SW 1271 (cell line): ENCODE measurements around the gene ZNF546.
"Not testable (repeated sequence)": the region's sequence is repeated elsewhere in the genome, so short reads cannot be mapped to it uniquely, and the experiment has no call there.

Source experiments
- DNase-seq, 2 experiments: peaks; one replicate each; lab custom pipeline; 2025; lab: John Stamatoyannopoulos, UW

ZNF546 gene

DNA sequence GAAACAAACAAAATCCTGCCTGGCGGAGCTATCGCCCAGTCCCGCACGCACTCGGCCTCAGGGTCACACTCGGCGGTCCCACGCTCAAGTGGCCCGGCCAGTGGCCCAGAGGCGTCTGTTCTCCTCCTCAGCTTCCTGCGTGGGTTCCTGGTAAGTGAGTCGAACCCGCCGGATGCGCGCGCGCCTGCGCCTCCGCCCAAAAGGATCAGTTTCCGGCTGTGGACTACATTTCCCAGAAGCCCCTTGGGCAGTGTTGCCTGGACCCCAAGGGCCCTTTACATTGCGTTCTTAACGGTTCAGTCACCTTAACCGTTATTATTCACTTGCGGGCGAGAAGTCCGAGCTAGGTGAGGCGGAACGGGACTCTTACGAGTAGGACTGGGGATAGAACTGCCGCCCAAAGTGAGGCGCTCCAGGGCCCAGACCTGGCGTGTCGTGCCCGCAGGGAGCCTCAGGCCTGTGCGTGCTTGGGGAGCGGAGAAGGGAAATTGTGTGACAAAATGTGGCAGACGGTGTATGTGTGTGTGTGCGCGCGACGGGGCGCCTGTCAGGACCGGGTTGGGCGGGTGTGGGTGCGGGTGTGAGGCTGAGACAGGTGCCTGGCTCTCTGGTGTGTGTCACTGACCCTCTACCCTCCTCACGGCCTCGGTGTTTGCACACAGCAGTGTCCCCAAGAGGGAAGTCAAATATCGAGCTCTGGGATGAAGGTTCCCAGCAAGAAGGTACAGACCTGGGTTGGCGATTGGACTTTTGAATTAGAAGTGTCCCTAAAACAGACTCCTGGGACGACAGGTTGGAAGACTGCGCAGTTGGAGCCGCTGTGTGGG lies at the start of gene ZNF546:
Gene ZNF546, plus strand, starts transcription at position 250 of the 827 bp plus-strand sequence. CDS start 1,267 bp downstream, outside the sequence.
- peak; percentile 72 to 82 for DNase-seq

DNA sequence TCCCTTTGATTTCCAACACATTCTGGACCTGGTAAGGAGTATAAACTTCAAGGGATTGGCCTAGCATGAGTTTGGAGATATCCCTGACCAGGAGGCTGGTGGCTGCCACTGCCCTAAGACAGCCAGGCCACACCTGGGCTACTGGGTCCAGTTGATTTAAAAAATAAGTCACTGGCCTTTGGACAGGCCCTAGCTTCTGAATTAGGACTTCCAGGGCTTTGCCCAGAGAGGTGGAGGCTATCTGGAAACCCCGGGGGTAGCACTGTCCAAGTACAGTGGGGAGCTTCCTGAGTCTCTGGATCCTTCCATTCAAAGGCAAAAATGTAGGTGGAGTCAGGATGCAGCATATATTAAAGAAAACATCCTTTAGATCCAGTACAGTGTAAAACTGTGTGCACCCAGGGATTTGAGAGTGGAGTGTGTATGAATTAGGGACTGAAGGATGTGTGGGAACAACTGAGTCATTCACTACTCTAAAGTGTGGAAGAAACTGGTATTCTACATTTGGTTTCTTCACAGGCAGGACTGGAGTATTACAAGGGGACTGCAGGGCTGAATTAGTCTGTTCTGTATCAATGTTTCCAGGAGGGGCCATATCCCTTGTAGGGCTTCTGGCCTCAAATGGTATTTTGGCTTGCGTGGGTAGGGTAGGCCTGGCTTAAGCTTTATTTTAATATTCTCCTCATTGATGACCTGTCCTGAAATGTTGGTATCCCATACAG lies 47.7 kb upstream of the ZNF546 start:
- DNase-seq, result no peak

DNA sequence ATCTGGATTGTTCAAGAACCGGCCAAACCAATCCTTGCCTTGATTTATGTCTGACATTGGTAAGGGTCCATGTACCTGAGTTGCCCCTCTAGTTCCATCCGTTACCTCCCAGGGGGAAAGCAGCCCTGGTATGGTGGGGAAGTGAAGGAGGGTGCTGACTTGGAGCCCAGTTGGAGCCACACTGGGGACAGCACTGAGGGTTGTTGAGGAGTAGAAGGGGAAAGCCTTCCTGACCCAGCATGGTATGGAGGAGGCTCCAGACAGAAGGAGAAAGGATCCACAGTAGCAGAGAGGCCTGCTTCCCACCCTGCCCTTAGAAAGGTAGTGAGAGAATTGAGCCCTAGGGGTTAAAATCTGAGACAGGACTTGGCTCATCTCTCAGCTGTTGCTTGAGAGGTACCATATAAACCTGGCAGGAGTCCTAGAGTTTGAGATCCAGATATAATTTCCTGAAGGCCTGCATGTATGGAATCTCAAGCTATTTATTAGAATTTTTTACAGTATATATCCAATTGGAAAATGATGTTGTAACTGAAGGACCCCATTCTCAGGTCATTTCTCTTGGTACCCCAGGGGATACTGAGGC lies 45.7 kb upstream of the ZNF546 start:
- DNase-seq, result no peak

DNA sequence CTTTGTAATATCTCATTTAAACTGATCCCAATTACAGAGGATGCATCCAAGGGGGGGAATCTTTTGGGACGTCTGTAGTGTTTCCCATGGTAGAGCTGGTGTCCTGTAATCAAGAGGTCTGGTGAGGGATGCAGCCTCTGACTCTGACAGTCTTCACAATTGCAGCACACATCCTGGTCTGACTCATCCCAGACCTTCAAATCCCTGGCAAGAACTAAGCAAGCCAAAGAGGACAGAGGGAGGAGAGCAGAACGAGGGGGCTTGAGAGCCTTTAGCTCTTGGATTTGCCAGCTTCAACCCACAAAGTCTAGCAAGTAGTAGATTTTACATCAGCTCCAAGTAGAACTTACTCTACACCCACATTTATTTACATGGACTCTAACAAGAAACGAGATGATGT lies 45.2 kb upstream of the ZNF546 start:
- DNase-seq, result no peak

DNA sequence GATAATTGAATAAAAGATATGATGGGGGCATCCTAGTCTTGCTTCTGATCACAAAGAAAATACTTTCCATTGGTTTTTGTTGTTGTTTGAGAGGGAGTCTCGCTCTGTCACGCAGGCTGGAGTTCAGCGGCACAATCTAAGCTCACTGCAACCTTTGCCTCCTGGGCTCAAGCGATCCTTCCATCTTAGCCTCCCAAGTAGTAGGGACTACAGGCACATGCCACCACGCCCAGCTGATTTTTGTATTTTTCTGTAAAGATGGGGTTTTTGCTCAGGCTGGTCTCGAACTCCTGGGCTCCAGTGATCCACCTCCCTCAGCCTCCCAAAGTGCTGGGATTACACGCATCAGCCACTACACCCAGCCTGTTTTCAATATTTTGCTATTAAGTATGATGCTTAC lies 42.9 kb upstream of the ZNF546 start:
- no peak for DNase-seq

DNA sequence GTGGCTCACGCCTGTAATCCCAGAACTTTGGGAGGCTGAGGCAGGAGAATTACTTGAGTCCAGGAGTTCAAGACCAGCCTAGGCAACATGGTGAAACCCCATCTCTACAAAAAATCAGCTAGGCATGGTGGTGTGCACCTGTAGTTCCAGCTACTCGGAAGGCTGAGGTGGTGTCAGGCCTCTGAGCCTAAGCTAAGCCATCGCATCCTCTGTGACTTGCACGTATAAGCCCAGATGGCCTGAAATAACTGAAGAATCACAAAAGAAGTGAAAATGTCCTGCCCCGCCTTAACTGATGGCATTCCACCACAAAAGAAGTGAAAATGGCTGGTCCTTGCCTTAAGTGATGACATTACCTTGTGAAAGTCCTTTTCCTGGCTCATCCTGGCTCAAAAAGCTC lies 39.0 kb upstream of the ZNF546 start:
- DNase-seq, result not testable (repeated sequence)

DNA sequence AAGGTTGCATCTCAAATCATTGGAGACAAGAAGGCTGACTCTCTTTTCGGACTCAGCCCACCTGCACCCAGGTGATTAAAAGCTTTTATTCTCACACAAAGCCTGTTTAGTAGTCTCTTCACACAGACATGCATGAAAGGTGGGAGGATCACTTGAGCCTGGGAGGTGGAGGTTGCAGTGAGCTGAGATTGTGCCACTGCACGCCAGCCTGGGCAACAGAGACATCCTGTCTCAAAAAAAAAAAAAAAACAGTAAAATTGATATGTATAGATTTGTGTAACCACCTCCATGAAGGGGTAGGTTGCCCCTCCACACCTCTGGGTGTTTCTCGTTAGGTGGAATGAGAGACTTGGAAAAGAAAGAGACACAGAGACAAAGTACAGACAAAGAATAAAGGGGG lies 37.9 kb upstream of the ZNF546 start:
- not testable (repeated sequence) for DNase-seq

DNA sequence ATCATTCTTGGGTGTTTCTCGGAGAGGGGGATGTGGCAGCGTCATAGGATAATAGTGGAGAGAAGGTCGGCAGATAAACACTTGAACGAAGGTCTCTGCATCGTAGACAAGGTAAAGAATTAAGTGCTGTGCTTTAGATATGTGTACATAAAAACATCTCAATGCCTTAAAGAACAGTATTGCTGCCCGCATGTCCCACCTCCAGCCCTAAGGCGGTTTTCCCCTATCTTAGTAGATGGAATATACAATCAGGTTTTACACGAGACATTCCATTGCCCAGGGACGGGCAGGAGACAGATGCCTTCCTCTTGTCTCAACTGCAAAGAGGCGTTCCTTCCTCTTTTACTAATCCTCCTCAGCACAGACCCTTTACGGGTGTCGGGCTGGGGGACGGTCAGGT lies 37.5 kb upstream of the ZNF546 start:
- not testable (repeated sequence) for DNase-seq

DNA sequence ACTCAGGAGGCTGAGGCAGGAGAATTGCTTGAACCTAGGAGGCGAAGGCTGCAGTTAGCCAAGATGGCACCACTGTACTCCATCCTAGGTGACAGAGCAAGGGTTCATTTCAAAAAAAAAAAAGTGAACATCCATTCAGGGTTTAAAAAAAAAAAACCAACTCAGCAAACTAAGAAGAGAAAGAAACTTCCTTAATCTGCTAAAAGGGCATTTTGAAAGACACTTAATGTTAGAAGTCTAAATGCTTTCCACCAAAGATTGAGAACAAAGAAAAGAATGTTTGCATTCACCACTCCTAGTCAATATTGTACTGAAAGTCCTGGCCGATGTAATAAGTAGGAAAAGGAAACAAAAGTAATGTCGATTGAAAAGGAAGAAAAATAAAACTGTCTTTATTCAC lies 33.0 kb upstream of the ZNF546 start:
- no peak for DNase-seq

DNA sequence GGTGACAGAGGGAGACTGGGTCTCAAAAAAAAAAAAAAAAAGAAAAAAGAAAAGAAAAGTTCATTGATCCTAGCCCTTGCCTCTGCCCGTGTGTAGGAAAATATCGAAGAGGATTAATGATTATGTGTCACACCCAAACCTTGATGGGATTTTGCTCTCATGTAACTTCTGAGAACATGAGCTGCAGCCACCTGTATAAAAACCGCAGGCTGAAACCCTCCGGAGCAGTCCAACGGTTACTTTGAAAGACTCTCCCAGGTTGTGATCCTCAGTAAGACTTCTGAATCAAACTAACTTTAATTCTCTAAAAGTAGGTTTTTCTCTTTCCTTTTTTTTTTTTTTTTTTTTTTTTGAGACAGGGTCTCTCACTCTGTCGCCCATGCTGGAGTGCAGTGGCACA lies 30.2 kb upstream of the ZNF546 start:
- DNase-seq, result no peak

DNA sequence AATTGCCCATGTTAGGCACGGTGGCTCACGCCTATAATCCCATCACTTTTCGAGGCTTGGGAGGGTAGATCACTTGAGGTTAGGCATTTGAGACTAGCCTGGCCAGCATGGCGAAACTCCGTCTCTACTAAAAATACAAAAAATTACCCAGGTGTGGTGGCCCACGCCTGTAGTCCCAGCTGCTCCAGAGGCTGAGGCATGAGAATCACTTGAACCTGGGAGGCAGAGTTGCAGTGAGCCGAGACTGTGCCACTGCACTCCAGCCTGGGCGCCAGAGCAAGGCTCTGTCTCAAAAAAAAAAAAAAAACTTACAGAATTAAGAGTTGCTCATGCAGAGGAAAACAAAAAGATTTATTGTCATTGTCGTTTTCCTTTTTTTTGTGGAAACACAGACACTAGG lies 29.3 kb upstream of the ZNF546 start:
- DNase-seq, result no peak

DNA sequence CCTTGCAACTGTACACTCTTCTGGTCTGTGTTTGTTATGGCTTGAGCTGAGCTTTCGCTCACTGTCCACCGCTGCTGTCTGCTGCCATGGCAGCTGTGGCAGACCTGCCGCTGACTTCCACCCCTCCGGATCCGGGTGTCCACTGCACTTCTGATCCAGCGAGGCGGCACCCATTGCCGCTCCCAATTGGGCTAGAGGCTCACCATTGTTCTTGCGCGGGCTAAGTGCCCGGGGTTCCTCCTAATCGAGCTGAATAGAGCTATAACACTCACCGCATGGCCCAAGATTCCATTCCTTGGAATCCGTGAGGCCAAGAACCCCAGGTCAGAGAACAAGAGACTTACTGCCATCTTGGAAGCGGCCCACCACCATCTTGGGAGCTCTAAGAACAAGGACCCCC lies 28.1 kb upstream of the ZNF546 start:
- no peak for DNase-seq

DNA sequence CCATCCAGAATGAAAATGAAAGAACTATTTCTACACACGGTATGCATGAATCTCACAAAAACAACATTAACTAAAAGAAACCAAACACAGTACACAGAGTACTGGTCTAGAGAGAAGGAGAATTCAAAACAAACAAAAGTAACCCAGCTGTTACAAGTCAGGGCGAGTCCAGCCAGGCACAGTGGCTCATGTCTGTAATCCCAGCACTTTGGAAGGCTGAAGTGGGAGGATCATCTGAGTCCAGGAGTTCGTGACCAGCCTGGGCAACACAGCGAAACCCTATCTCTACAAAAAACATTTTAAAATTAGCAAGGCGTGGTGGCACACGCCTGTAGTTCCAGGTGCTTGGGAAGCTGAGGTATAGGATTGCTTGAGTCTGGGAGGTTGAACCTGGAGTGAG lies 27.6 kb upstream of the ZNF546 start:
- no peak for DNase-seq

DNA sequence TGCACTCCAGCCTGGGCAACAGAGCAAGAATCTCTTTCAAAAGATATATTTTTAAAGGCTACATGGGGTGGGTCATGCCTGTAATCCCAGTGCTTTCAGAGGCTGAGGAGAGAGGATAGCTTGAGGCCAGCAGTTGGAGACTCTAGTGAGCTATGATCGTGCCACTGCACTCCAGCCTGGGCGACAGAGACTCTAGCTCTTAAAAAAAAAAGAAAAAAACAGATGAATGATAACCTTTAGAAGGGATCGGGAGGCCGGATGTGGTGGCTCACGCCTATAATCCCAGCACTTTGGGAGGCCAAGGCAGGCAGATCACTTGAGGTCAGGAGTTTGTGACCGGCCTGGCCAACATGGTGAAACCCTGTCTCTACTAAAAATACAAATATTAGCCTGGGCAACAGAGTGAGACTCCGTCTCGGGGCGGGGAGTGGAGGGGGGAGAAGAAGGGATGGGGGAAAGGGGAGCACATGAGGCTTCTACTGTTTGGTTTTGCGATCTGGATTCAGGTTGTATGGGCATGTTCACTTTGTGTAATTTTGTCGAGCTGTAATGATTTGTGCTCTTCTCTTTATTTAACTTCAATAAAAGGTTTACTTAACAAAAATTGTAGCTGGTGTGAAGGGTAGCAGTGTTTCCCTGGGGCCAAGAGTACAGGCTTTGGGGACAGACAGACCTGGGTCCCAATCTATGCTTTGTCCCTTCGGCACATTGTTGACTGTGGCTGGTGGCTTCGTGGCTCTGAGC lies 27.0 kb upstream of the ZNF546 start:
- DNase-seq, result no peak

DNA sequence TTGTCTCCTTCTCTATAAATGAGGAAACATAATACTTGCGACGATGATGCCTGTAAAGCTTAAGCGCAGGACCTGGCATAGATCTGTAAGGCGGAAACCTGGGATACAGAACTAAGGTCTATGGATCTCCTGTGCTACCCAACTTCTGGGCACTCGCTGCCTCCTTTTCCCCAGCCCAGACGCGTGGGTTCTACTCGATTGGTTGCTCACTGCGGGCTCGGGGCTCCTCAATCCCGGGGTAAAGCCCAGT lies 26.5 kb upstream of the ZNF546 start:
- DNase-seq, result peak in 1 of 2 experiments; percentile 42

DNA sequence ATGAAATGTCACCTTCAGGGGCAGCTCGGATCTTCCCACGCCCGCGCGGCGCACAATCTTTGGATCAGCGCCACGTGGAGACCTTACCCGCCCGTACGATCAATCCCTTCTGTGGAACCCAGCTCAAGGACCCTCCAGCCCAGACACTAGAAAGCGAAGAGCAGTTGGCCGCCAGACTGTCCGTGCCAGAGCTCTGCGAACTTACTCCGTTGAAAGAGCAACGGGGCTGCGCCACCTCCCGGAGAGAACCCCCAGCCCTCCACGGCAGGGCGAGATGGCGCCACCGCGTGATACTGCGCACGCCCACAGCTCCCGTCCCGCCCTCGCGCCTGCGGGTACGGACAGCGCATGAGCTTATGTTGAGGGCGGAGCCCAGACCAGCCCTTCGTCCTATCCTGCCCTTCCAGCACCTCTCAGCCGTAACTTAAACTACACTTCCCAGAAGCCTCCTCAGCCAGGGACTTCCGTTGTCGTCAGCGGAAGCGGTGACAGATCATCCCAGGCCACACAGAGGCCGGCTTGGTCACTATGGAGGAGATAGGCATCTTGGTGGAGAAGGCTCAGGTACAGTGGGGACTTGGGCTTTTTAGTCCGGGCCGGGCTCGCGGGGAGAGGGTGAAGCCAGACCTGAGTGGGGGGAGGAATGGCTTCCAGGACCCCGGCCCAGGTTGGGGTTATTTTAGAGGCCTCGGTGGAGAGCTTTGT lies 26.0 kb upstream of the ZNF546 start, which contains the start of gene PSMC4:
Gene PSMC4, plus strand, starts transcription at position 491 of the 705 bp plus-strand sequence. Its CDS starts 38 bp downstream, at position 529.
- DNase-seq, result peak; percentile 83 to 96

DNA sequence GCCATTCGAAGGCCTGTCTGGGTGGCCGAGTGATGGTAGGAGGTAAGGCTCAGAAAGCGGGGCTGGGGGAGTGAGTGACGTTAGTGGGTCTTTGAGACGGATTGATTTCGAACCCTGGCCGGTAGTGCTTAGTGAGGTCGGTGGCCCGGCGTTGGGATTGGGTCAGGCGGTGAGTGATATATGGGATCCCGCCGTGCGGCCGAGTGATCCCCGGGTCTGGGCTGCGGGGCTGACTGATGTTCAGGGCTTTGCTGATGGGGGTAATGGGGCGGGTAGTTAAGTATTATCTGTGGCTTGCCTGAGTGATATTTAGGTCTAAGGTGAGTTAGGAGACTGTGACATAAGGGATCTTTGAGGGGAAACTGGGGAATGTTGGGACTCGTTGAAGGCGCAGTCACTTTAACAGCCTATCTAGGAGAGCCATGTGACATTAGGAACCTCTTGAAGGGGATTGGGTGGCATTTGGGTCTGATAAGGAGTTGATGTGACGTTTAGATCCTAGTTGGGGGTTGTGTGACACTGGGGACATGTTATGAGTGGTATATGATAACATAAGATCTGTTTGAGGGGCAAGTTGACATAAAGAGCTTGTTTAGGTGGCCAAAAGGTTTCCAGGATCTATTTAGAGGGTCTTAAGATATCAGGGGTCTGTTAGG lies 25.4 kb upstream of the ZNF546 start:
- no peak for DNase-seq

DNA sequence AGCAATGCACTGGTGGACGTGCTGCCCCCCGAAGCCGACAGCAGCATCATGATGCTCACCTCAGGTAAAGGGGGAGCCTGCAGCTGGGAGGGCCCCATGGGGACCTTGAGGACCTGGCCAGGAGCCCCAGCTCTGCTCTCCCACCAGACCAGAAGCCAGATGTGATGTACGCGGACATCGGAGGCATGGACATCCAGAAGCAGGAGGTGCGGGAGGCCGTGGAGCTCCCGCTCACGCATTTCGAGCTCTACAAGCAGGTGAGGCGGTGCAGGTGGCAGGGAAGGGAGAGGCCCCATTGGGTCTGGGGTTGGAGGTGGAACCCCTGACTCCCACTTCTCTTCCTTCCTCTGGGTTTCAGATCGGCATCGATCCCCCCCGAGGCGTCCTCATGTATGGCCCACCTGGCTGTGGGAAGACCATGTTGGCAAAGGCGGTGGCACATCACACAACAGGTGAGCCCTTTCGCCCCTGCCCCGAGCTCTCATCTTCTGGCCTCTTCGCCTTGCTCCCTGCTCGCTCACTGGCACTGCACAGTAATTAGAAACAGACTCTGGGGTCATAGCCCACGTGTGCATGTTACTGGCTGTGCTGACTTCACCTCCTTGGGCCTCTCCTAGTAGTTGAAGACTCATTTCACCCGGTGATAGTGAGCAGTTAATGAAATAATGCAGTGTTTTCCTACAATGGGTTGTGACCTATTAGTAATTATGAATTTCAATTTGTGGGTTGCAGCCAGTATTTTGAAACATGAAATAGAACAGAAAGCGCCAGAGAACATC lies 22.3 kb upstream of the ZNF546 start:
- DNase-seq, result no peak

DNA sequence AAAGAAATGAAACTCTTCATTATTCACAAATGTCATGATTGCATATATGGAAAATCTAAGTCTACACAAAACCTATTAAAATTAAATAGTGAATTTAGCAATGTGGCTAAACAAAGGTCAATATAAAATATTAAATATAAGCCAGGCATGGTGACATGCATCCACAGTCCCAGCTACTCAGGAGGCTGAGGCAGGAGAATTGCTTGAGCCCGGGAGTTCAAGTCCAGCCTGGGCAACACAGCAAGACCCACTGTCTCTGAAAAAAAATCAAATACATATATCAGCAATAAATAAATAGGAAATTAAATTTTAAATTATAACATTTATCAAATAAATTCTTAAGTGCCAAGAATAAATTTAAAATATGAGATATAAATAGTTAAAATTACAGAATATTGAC lies 14.0 kb upstream of the ZNF546 start:
- DNase-seq, result no peak

DNA sequence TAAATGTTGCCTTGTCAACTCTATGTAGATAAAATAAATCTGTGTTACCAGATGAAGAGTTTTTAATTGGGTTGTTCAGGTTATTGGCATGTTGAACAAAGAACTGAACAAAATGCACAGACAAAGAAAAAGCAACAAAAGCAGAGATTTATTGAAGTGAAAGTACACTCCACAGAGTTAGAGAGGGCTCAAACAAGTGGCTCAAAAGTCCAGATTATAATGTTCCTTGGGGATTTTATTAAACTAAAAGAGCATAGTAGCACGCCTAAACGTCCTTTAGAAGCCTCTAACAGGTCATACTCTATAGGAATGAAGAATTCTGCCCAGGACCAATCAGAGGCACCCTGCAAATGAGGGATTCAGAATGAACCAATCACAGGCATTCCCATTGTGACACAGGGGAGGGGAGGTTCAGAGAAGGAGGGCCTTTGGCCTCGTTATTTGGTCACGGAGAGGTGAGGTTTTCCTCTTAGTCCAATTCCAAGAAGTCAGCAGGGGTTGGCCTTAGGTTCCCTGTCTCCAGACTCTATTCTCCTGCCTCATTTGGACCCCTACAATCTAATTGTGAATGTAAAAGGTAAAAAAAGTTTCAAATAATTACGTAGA lies 13.1 kb upstream of the ZNF546 start:
- DNase-seq, result no peak
